ENCODE measurements around the gene SYNDIG1L.

Gene SYNDIG1L

GRCh38 chr14:74469548-74470518 lies 43.8 kb upstream of the SYNDIG1L start:
- DNase-seq = no peak
- Histone ChIP-seq H3K9ac (ENCODE audit: low read length) (no peak overlapping the region), H3K27ac (ENCODE audit: low read depth, low read length) (no peak overlapping the region), H2BK120ac (ENCODE audit: insufficient read depth, low read length, poor library complexity) (no peak overlapping the region), H3K18ac (ENCODE audit: low read length) (no peak overlapping the region), H2AK5ac (ENCODE audit: low read length) (no peak overlapping the region), H2AFZ (ENCODE audit: insufficient read depth, low read length, poor library complexity) (no peak overlapping the region), H3K36me3 (ENCODE audit: control insufficient read depth in 1 of 2, insufficient read depth in 2 of 2, low read length in 2 of 2) (peaks cover 8 to 23% of the 10 kb centered on the region in 2 experiments), H3K4me1 (ENCODE audit: control insufficient read depth in 1 of 2, insufficient read depth in 2 of 2, low read length in 2 of 2) (no peaks in the 10 kb centered on the region), H4K12ac (ENCODE audit: low read depth, low read length) (no peak overlapping the region), H3K79me1 (ENCODE audit: low read length) (no peaks in the 10 kb centered on the region), H3K14ac (ENCODE audit: low read length) (no peak overlapping the region), H3K23ac (ENCODE audit: low read length) (no peak overlapping the region), H2BK12ac (ENCODE audit: low read length) (no peak overlapping the region), H3K4me3 (ENCODE audit: low read depth, low read length) (no peak overlapping the region), H3K79me2 (ENCODE audit: control insufficient read depth, insufficient read depth, low read length, poor library complexity) (no peaks in the 10 kb centered on the region), H4K91ac (ENCODE audit: low read depth, low read length) (no peak overlapping the region), H4K8ac (ENCODE audit: low read depth, low read length) (no peak overlapping the region), H2BK5ac (ENCODE audit: low read depth, low read length, poor library complexity) (no peak overlapping the region), H3K9me3 (ENCODE audit: insufficient read depth, low read depth, low read length) (no peaks in the 10 kb centered on the region), H3K27me3 (ENCODE audit: insufficient read depth, low read length) (no peaks in the 10 kb centered on the region), H3K4ac (ENCODE audit: low read depth, low read length) (no peak overlapping the region), H3K4me2 (ENCODE audit: low read length) (no peak overlapping the region)
- WGBS (ENCODE audit: extremely low coverage, insufficient coverage, insufficient read length) = no CpG with 5 or more reads among the region's 7 CpGs

DNA sequence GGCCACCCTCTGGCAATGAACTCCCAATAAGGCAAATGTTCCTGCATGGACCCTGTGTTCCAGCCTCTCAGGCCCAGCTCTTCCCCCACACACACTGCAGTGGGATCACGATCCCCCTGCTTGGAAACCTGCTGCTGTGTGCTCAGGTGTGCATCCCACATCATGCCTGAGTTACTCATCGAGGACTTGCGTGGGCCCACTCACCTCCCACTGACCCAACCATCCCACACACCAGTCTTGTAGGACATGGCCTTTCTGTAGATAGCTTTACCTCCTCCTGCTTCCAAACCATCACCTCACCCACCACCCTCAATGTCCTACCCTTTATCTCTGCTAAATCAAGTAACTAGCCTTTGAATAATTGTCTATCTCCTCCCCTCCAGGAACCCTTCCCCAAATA lies 42.5 kb upstream of the SYNDIG1L start:
- Histone ChIP-seq H3K27ac (ENCODE audit: low read depth, low read length) (no peak overlapping the region), H3K79me1 (ENCODE audit: low read length) (no peaks in the 10 kb centered on the region), H4K12ac (ENCODE audit: low read depth, low read length) (no peak overlapping the region), H2BK5ac (ENCODE audit: low read depth, low read length, poor library complexity) (no peak overlapping the region), H3K4me3 (ENCODE audit: low read depth, low read length) (no peak overlapping the region), H4K91ac (ENCODE audit: low read depth, low read length) (no peak overlapping the region), H4K8ac (ENCODE audit: low read depth, low read length) (no peak overlapping the region), H3K4me1 (ENCODE audit: control insufficient read depth in 1 of 2, insufficient read depth in 2 of 2, low read length in 2 of 2) (no peaks in the 10 kb centered on the region), H2BK12ac (ENCODE audit: low read length) (no peak overlapping the region), H3K23ac (ENCODE audit: low read length) (no peak overlapping the region), H3K14ac (ENCODE audit: low read length) (no peak overlapping the region), H2BK120ac (ENCODE audit: insufficient read depth, low read length, poor library complexity) (no peak overlapping the region), H3K27me3 (ENCODE audit: insufficient read depth, low read length) (no peaks in the 10 kb centered on the region), H2AK5ac (ENCODE audit: low read length) (no peak overlapping the region), H3K79me2 (ENCODE audit: control insufficient read depth, insufficient read depth, low read length, poor library complexity) (no peaks in the 10 kb centered on the region), H2AFZ (ENCODE audit: insufficient read depth, low read length, poor library complexity) (no peak overlapping the region), H3K9ac (ENCODE audit: low read length) (no peak overlapping the region), H3K18ac (ENCODE audit: low read length) (no peak overlapping the region), H3K4ac (ENCODE audit: low read depth, low read length) (no peak overlapping the region), H3K36me3 (ENCODE audit: control insufficient read depth in 1 of 2, insufficient read depth in 2 of 2, low read length in 2 of 2) (peaks cover 3 to 13% of the 10 kb centered on the region in 2 experiments), H3K4me2 (ENCODE audit: low read length) (no peak overlapping the region), H3K9me3 (ENCODE audit: insufficient read depth, low read depth, low read length) (no peaks in the 10 kb centered on the region)
- DNase-seq = no peak
- no CpG with 5 or more reads among the region's 3 CpGs for WGBS (ENCODE audit: extremely low coverage, insufficient coverage, insufficient read length)

GRCh38 chr14:74465335-74465734 lies 39.3 kb upstream of the SYNDIG1L start:
- no peak overlapping the region for H2AFZ ChIP-seq (ENCODE audit: insufficient read depth, low read length, poor library complexity)
- H3K9me3 ChIP-seq (ENCODE audit: insufficient read depth, low read depth, low read length) = no peaks in the 10 kb centered on the region
- H2AK5ac ChIP-seq (ENCODE audit: low read length) = no peak overlapping the region
- no peak overlapping the region for H4K8ac ChIP-seq (ENCODE audit: low read depth, low read length)
- no peak overlapping the region for H3K4ac ChIP-seq (ENCODE audit: low read depth, low read length)
- no peak overlapping the region for H2BK12ac ChIP-seq (ENCODE audit: low read length)
- no peaks in the 10 kb centered on the region for H3K79me2 ChIP-seq (ENCODE audit: control insufficient read depth, insufficient read depth, low read length, poor library complexity)
- H3K18ac ChIP-seq (ENCODE audit: low read length) = no peak overlapping the region
- H3K23ac ChIP-seq (ENCODE audit: low read length) = no peak overlapping the region
- no peak overlapping the region for H3K4me2 ChIP-seq (ENCODE audit: low read length)
- H3K36me3 ChIP-seq (ENCODE audit: control insufficient read depth in 1 of 2, insufficient read depth in 2 of 2, low read length in 2 of 2) = peaks cover 0 to 2% of the 10 kb centered on the region in 2 experiments
- H3K27me3 ChIP-seq (ENCODE audit: insufficient read depth, low read length) = no peaks in the 10 kb centered on the region
- H3K4me1 ChIP-seq (ENCODE audit: control insufficient read depth in 1 of 2, insufficient read depth in 2 of 2, low read length in 2 of 2) = no peaks in the 10 kb centered on the region
- H3K14ac ChIP-seq (ENCODE audit: low read length) = no peak overlapping the region
- no peak for DNase-seq
- no peaks in the 10 kb centered on the region for H3K79me1 ChIP-seq (ENCODE audit: low read length)
- no peak overlapping the region for H3K9ac ChIP-seq (ENCODE audit: low read length)
- H2BK120ac ChIP-seq (ENCODE audit: insufficient read depth, low read length, poor library complexity) = no peak overlapping the region
- H4K91ac ChIP-seq (ENCODE audit: low read depth, low read length) = no peak overlapping the region
- no peak overlapping the region for H4K12ac ChIP-seq (ENCODE audit: low read depth, low read length)
- WGBS (ENCODE audit: extremely low coverage, insufficient coverage, insufficient read length) = no CpG with 5 or more reads among the region's 2 CpGs
- no peak overlapping the region for H3K4me3 ChIP-seq (ENCODE audit: low read depth, low read length)
- H2BK5ac ChIP-seq (ENCODE audit: low read depth, low read length, poor library complexity) = no peak overlapping the region
- H3K27ac ChIP-seq (ENCODE audit: low read depth, low read length) = no peak overlapping the region

GRCh38 chr14:74464785-74465184 lies 38.8 kb upstream of the SYNDIG1L start:
- no peaks in the 10 kb centered on the region for H3K9me3 ChIP-seq (ENCODE audit: insufficient read depth, low read depth, low read length)
- H3K14ac ChIP-seq (ENCODE audit: low read length) = no peak overlapping the region
- H3K4me3 ChIP-seq (ENCODE audit: low read depth, low read length) = no peak overlapping the region
- H2BK5ac ChIP-seq (ENCODE audit: low read depth, low read length, poor library complexity) = no peak overlapping the region
- no peak overlapping the region for H3K18ac ChIP-seq (ENCODE audit: low read length)
- H4K8ac ChIP-seq (ENCODE audit: low read depth, low read length) = no peak overlapping the region
- no peak overlapping the region for H3K27ac ChIP-seq (ENCODE audit: low read depth, low read length)
- no peaks in the 10 kb centered on the region for H3K4me1 ChIP-seq (ENCODE audit: control insufficient read depth in 1 of 2, insufficient read depth in 2 of 2, low read length in 2 of 2)
- no peak overlapping the region for H2AK5ac ChIP-seq (ENCODE audit: low read length)
- H3K4ac ChIP-seq (ENCODE audit: low read depth, low read length) = no peak overlapping the region
- H4K91ac ChIP-seq (ENCODE audit: low read depth, low read length) = no peak overlapping the region
- H3K79me2 ChIP-seq (ENCODE audit: control insufficient read depth, insufficient read depth, low read length, poor library complexity) = no peaks in the 10 kb centered on the region
- no peaks in the 10 kb centered on the region for H3K27me3 ChIP-seq (ENCODE audit: insufficient read depth, low read length)
- no peak overlapping the region for H3K4me2 ChIP-seq (ENCODE audit: low read length)
- H3K79me1 ChIP-seq (ENCODE audit: low read length) = no peaks in the 10 kb centered on the region
- H4K12ac ChIP-seq (ENCODE audit: low read depth, low read length) = no peak overlapping the region
- no peak overlapping the region for H2BK12ac ChIP-seq (ENCODE audit: low read length)
- no peak overlapping the region for H2AFZ ChIP-seq (ENCODE audit: insufficient read depth, low read length, poor library complexity)
- DNase-seq = no peak
- H3K36me3 ChIP-seq (ENCODE audit: control insufficient read depth in 1 of 2, insufficient read depth in 2 of 2, low read length in 2 of 2) = peaks cover 0 to 2% of the 10 kb centered on the region in 2 experiments
- H3K9ac ChIP-seq (ENCODE audit: low read length) = no peak overlapping the region
- no peak overlapping the region for H3K23ac ChIP-seq (ENCODE audit: low read length)
- no peak overlapping the region for H2BK120ac ChIP-seq (ENCODE audit: insufficient read depth, low read length, poor library complexity)
- WGBS (ENCODE audit: extremely low coverage, insufficient coverage, insufficient read length) = no CpG with 5 or more reads among the region's 3 CpGs

All from trophoblast cell (in vitro differentiated cells and primary cell).